Esophagus (tissue), 2 donors: ENCODE results near the gene RXFP2. TPM values are rescaled to one million over a fixed set of nuclear protein-coding genes. Genes with fewer than 3 reads are reported as not detected.

Experiments
- H3K27ac ChIP-seq, 2 donors: one replicate each; pipeline ENCODE4 v1.5.1; 2013; ENCODE audit warnings: low read depth in 2 of 2, mild to moderate bottlenecking in 2 of 2, inconsistent platforms in 1 of 2, low read length in 1 of 2, moderate library complexity in 1 of 2
- H3K27me3 ChIP-seq, 2 donors: one replicate each; pipeline ENCODE4 v1.6.1; 2013; ENCODE audit warnings: low read length in 2 of 2, control low read depth in 1 of 2, mild to moderate bottlenecking in 1 of 2; ENCODE audit not compliant: insufficient read depth in 2 of 2, control insufficient read depth in 1 of 2
- H3K36me3 ChIP-seq, 2 donors: one replicate each; pipeline ENCODE4 v1.6.1; 2013; ENCODE audit warnings: low read length in 1 of 2; ENCODE audit not compliant: control insufficient read depth in 2 of 2, insufficient read depth in 2 of 2
- H3K4me1 ChIP-seq, 2 donors: one replicate each; pipeline ENCODE4 v1.6.1; 2013; ENCODE audit warnings: low read length in 1 of 2; ENCODE audit not compliant: control insufficient read depth in 2 of 2, insufficient read depth in 2 of 2
- H3K4me3 ChIP-seq, 2 donors: one replicate each; pipeline ENCODE4 v1.5.1; 2013; ENCODE audit warnings: low read length in 2 of 2, mild to moderate bottlenecking in 2 of 2, low read depth in 1 of 2, moderate library complexity in 1 of 2
- H3K9me3 ChIP-seq, 2 donors: one replicate each; pipeline ENCODE4 v1.6.1; 2013; ENCODE audit warnings: mild to moderate bottlenecking in 2 of 2, low read depth in 1 of 2, low read length in 1 of 2, moderate library complexity in 1 of 2; ENCODE audit not compliant: control insufficient read depth in 2 of 2, insufficient read depth in 1 of 2
- WGBS, 2 donors: extraction: QIAGEN DNeasy Blood & Tissue Kit; methylation state at CpG; one replicate each; pipeline ENCODE4 v1.1.7; 2013; 5-methylcytosine and 5-hydroxymethylcytosine counted together
- polyA plus RNA-seq, 2 donors: library from polyadenylated mRNA; stranded (reverse); fragments of 200-250 nt; gene quantifications; one replicate each; pipeline ENCODE4 v1.2.3, GENCODE V29; 2013
- donor health status: healthy with polysubstance abuse.
- donor health status: Bipolar disorder and iron deficiency.

Gene RXFP2
- polyA plus RNA-seq, 2 donors, result not detected

DNA sequence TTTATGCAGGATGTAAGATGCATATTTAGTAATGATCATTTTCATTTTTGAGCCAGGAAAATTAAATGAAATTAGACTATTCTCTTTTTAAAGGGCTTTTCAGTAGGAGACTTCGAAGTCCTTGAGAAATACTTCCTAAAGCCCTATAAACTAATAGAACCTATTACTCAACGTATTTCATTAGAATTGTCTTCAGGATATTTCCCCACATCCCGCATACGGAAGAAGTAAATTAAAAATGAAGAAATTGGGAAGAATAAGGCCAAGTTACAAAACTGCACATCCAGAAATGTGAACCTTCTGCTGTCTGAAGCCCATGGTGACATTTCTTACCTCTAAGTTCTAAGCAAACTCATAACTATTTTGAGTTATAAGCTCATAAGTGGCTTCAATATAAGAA lies 66.5 kb downstream of the RXFP2 start:
- Histone ChIP-seq H3K4me1 (no peaks in the 10 kb centered on the region), H3K27ac (no peak overlapping the region), H3K27me3 (no peaks in the 10 kb centered on the region), H3K4me3 (no peak overlapping the region), H3K36me3 (no peaks in the 10 kb centered on the region), H3K9me3 (peaks cover 0 to 1% of the 10 kb centered on the region in 2 donors)
- 90 to 92% methylated on average over 4 of the region's 4 CpGs for WGBS, 2 donors

- no peaks in the 10 kb centered on the region for H3K36me3 ChIP-seq
- 53 to 65% methylated on average over 2 of the region's 2 CpGs for WGBS, 2 donors
- no peaks in the 10 kb centered on the region for H3K27me3 ChIP-seq
- no peak overlapping the region for H3K27ac ChIP-seq
- no peak overlapping the region for H3K4me3 ChIP-seq
- no peaks in the 10 kb centered on the region for H3K4me1 ChIP-seq
- H3K9me3 ChIP-seq, result peaks cover 0 to 2% of the 10 kb centered on the region in 2 donors
These were observed 67.8 kb downstream of the RXFP2 start for GRCh38 chr13:31807090-31807541.

DNA sequence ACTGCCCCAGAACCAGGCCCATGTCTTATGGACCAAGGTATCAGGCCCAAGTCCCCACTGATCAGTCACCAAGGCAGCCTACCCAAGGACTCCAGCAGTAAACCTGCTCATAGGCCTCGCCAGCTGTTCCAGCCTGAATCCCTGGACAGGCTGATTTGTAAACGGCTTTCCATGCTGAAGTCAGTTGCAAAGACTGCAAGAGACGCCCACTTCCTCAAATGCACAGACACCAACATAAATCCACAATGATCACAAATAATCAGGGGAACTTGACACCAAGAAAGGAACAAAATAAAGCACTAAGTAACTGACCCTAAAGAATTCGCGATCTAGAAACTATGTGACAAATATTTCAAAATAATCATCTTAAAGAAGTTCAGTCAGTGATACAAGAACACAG lies 75.2 kb downstream of the RXFP2 start:
- WGBS, 2 donors, result 90 to 91% methylated on average over 5 of the region's 5 CpGs
- H3K27me3 ChIP-seq, result no peaks in the 10 kb centered on the region
- no peak overlapping the region for H3K4me3 ChIP-seq
- H3K36me3 ChIP-seq, result no peaks in the 10 kb centered on the region
- H3K27ac ChIP-seq, result no peak overlapping the region
- no peaks in the 10 kb centered on the region for H3K4me1 ChIP-seq
- H3K9me3 ChIP-seq, result peaks cover 0 to 7% of the 10 kb centered on the region in 2 donors

DNA sequence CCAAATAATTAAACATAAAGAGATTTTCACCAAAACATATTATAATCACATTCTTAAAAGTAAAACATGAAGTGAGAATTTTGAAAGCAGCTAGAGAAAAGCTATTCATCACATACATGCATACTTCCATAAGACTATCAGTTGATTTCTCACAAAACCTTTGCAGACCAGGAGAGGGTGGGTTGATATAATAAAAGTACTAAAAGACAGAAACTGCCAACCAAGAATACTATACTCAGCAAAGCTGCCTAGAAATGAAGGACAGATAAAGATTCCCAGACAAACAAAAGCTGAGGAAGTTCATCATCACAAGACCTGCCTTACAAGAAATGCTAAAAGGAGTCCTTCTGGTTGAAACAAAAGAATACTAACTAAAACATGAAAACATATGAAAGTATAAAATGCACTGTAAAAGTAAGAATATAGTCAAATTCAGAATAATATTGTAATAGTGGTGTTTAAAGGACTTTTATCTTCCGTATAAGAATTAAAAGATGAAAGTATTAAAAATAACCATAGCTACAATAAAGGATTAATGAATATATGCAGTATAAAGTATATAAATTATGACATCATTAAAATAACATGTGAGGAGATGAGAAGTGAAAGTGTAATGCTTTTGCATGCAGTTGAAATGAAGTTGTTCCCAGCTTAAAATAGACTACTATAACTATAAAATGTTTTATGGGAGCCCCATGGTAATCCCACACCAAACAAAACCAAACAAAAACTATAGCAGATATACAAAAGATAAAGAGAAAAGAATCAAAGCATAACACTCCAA lies 76.2 kb downstream of the RXFP2 start:
- H3K27ac ChIP-seq, result no peak overlapping the region
- no peaks in the 10 kb centered on the region for H3K27me3 ChIP-seq
- no peaks in the 10 kb centered on the region for H3K4me1 ChIP-seq
- 0 to 47% methylated on average over 1 of the region's 1 CpG for WGBS, 2 donors
- no peak overlapping the region for H3K4me3 ChIP-seq
- peaks cover 0 to 7% of the 10 kb centered on the region in 2 donors for H3K9me3 ChIP-seq
- H3K36me3 ChIP-seq, result no peaks in the 10 kb centered on the region

GRCh38 chr13:31818236-31818635 lies 78.9 kb downstream of the RXFP2 start:
- H3K9me3 ChIP-seq, result peaks cover 0 to 5% of the 10 kb centered on the region in 2 donors
- no peak overlapping the region for H3K27ac ChIP-seq
- H3K36me3 ChIP-seq, result no peaks in the 10 kb centered on the region

GRCh38 chr13:31824705-31825517 lies 85.6 kb downstream of the RXFP2 start:
- 84 to 85% methylated on average over 3 of the region's 3 CpGs for WGBS, 2 donors
- Histone ChIP-seq H3K4me3 (no peak overlapping the region), H3K4me1 (no peaks in the 10 kb centered on the region), H3K27ac (no peak overlapping the region), H3K36me3 (no peaks in the 10 kb centered on the region), H3K9me3 (no peaks in the 10 kb centered on the region), H3K27me3 (no peaks in the 10 kb centered on the region)

More at GRCh38 chr13:31818236-31818635, 78.9 kb downstream of the RXFP2 start:
- Histone ChIP-seq H3K4me3 (no peak overlapping the region), H3K27me3 (no peaks in the 10 kb centered on the region), H3K4me1 (no peaks in the 10 kb centered on the region)

GRCh38 chr13:31826521-31826920 lies 87.2 kb downstream of the RXFP2 start:
- 82 to 83% methylated on average over 4 of the region's 4 CpGs for WGBS, 2 donors
- H3K4me1 ChIP-seq, result no peaks in the 10 kb centered on the region
- H3K27ac ChIP-seq, result no peak overlapping the region
- H3K9me3 ChIP-seq, result no peaks in the 10 kb centered on the region
- H3K27me3 ChIP-seq, result no peaks in the 10 kb centered on the region
- no peaks in the 10 kb centered on the region for H3K36me3 ChIP-seq
- H3K4me3 ChIP-seq, result no peak overlapping the region

GRCh38 chr13:31827707-31828106 lies 88.4 kb downstream of the RXFP2 start:
- no peaks in the 10 kb centered on the region for H3K36me3 ChIP-seq
- H3K4me1 ChIP-seq, result no peaks in the 10 kb centered on the region
- no peak overlapping the region for H3K27ac ChIP-seq
- no peaks in the 10 kb centered on the region for H3K9me3 ChIP-seq
- WGBS, 2 donors, result 44 to 55% methylated on average over 5 of the region's 5 CpGs
- H3K4me3 ChIP-seq, result no peak overlapping the region
- H3K27me3 ChIP-seq, result no peaks in the 10 kb centered on the region

DNA sequence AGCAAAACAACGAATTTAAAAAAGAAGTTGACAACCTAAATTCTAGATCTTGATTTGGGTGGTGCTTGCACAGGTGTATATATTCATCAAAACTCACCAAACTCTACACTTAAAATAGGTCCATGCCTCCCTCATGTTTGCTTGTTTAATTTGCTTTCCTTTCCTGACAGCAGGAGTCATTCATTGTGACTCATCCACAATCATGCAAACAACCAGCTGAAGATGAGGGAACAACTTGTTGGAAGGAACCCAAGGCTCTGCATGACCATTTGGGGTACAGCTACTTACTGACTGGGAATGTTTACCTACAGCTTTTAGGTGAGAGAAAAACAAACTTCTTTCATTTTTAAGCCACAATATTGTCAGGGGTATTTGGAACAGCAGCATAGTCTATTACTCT lies 96.6 kb downstream of the RXFP2 start:
- H3K4me1 ChIP-seq, result no peaks in the 10 kb centered on the region
- no peaks in the 10 kb centered on the region for H3K36me3 ChIP-seq
- no peaks in the 10 kb centered on the region for H3K27me3 ChIP-seq
- H3K9me3 ChIP-seq, result no peaks in the 10 kb centered on the region
- 69 to 87% methylated on average over 1 of the region's 1 CpG for whole genome bisulfite sequencing, 2 donors
- no peak overlapping the region for H3K4me3 ChIP-seq
- H3K27ac ChIP-seq, result no peak overlapping the region
